Measurements from ENCODE around the gene RSAD1.

RSAD1 gene

GRCh38 chr17:50535407-50535806 lies 56.7 kb downstream of the RSAD1 start:
- in situ Hi-C loops (cut with HindIII; ENCODE audit: low sequenced_read_pairs), result no loop called here

All from endothelial cell of hepatic sinusoid (primary cell).